BJ (cell line): ENCODE measurements around the gene ZIC5. TPM values are rescaled to one million over a fixed set of nuclear protein-coding genes. Genes with fewer than 3 reads are reported as not detected.

Source experiments
- CTCF ChIA-PET: fragments of 350-600 bp; formaldehyde crosslinking; extraction: SDS; loops from one replicate; lab custom pipeline; 2021; ENCODE audit warnings: antibody characterized with exemption, inconsistent platforms; lab: Yijun Ruan, JAX
- POLR2A ChIA-PET: fragments of 300-600 bp; sonication (Branson Sonifier 250); formaldehyde crosslinking; extraction: SDS; loops from one replicate; lab custom pipeline; 2021; ENCODE audit warnings: antibody characterized with exemption; lab: Charles Lee
- DNase-seq: peaks from one replicate; pipeline ENCODE4 v3.0.0-alpha.2; 2011; ENCODE audit warnings: low read depth
- H3K27me3 ChIP-seq: 2 replicates; pipeline ENCODE4 v1.6.0; 2011; ENCODE audit warnings: low read length; ENCODE audit not compliant: control insufficient read depth, insufficient read depth
- H3K36me3 ChIP-seq: 2 replicates; pipeline ENCODE4 v1.5.1; 2011; ENCODE audit warnings: low read length; ENCODE audit not compliant: control insufficient read depth, insufficient read depth
- H3K4me3 ChIP-seq: 2 replicates; pipeline ENCODE4 v1.5.1; 2011; ENCODE audit warnings: low read depth, mild to moderate bottlenecking, control low read depth, low read length
- CTCF ChIP-seq: IDR thresholded peaks from 2 replicates; pipeline ENCODE4 v1.5.1; 2011; ENCODE audit warnings: low read depth, mild to moderate bottlenecking, control low read depth, inconsistent platforms, low read length, moderate library complexity; ENCODE audit not compliant: insufficient read depth
- polyA plus RNA-seq: library from polyadenylated mRNA; depleted of rRNA; stranded (reverse); fragments of >200 nt; gene quantifications from 2 replicates; pipeline ENCODE4 v1.2.3, GENCODE V29; 2011

The ZIC5 gene
- polyA plus RNA-seq, 1 experiment: not detected

DNA sequence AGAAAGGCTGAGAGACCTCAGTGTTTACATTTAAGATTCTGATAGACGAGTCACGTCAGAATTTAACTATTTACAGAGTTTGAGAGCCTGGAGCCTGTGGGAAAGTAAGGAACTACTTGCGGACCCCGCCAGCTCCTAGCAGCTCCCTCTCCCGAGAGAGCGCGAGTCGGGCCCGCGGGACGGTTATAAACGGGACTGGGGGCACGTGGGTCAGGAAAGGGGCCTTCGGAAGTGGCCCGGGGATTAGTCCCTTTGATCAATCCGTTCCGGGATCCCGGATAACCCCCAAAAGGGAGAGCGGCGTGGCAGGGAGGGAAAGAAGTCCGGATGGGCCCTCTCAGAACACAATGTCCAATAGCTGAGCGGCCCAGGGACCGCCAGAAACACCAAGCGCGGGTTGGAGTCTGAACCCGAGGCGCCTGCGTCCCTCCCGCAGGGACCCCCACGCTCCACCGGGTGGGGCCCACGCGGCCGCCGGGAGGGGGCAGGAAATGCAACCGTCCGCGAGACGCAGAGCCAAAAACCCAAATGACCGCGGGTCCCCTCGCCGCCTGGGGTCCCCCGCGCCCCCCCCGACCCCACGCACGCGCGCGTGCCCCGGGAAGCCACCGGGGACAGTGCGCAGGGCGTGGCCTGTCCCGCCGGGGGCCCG lies 3.6 kb downstream of the ZIC5 start:
- TF ChIP-seq CTCF: no peak

DNA sequence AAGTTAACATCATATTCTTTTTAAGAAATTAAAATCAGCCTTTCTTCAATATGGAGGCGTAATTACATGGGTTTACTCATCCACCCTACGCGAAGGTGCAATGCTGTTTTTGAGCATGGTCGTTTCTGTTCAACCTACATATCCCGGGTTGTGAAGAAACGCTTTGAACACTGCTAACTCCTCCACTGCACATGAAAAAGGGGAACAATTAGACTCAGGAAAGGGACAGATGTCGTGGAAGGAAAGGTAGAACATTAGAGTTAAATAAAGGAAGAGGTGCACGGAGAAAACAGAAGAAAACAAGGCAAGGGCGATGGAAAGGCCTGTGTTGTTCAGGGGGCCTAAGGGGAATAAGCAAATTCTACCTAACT lies 4.1 kb downstream of the ZIC5 start:
- ChIA-PET CTCF (interaction anchor here (1.6 kb wide), 1 partner anchor 51 kb away, joined by 4 read pairs; no protein-coding TSS in a partner anchor), POLR2A (no interaction called here)
- H3K4me3 ChIP-seq: no peak overlapping the region
- H3K36me3 ChIP-seq: no peaks in the 10 kb centered on the region
- peaks cover 48% of the 10 kb centered on the region for H3K27me3 ChIP-seq
- DNase-seq: no peak
- no peak for TF ChIP-seq CTCF

More for the DNA sequence above, 3.6 kb downstream of the ZIC5 start:
- ChIA-PET CTCF (interaction anchor here (1.6 kb wide), 1 partner anchor 52 kb away, joined by 4 read pairs; no protein-coding TSS in a partner anchor), POLR2A (no interaction called here)
- peaks cover 50% of the 10 kb centered on the region for H3K27me3 ChIP-seq
- H3K36me3 ChIP-seq: no peaks in the 10 kb centered on the region
- H3K4me3 ChIP-seq: no peak overlapping the region
- DNase-seq: no peak

- POLR2A ChIA-PET: no interaction called here
- no peak for DNase-seq
- no peak overlapping the region for H3K4me3 ChIP-seq
- TF ChIP-seq CTCF: no peak
- H3K27me3 ChIP-seq: peaks cover 39% of the 10 kb centered on the region
- no peaks in the 10 kb centered on the region for H3K36me3 ChIP-seq
- CTCF ChIA-PET: no interaction called here
These were observed 5.3 kb downstream of the ZIC5 start for GRCh38 chr13:99966064-99966805.

DNA sequence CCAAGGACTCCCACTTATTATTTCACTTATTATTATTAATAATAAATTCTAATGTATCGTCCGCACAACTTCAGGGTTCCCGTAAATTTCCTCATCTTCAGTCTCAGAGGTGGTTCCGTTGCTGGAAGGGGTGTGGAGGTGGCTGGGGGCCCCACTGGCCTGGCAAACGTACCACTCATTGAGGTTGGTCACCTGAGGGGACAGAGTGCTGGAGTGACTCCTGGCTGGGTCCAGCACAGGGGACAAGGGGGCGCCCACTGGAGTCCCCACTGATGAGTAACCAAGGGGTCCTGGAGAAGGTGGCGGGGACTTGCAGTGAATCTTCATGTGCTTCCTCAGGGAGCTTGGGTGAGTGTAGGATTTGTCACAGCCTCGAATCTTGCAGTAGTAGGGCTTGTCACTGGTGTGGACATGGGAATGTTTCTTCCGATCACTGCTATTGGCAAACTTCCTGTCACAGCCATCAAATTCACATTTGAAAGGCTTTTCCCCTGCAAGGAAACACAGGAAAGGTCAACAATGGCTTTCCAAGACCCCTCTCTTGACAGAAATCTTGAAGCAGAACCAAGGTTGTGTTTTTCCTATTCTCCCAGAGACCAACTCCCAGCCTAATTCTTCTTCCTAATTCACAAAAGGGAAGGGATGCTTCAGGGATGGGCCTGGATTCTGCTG lies 6.1 kb downstream of the ZIC5 start:
- H3K4me3 ChIP-seq: no peak overlapping the region

More for the DNA sequence above, 6.1 kb downstream of the ZIC5 start:
- no peaks in the 10 kb centered on the region for H3K36me3 ChIP-seq
- ChIA-PET CTCF (no interaction called here), POLR2A (no interaction called here)
- H3K27me3 ChIP-seq: peaks cover 46% of the 10 kb centered on the region
- no peak for DNase-seq
- no peak for TF ChIP-seq CTCF
